ENCODE data around the gene NLK. TPM values are rescaled to one million over a fixed set of nuclear protein-coding genes. Genes with fewer than 3 reads are reported as not detected.

NLK gene
- total and polyA plus RNA-seq, 10 of the 15 experiments (the other 5 are each of a cell fraction or from before 2014, with no cell fraction given), result 5.0 to 22.9 (median 15.0) TPM

GRCh38 chr17:28004344-28004743, 38.1 kb upstream of the NLK start:
- CTCF ChIA-PET, result no interaction called here
- 3% methylated on average over 2 of the region's 2 CpGs for WGBS (ENCODE audit: insufficient coverage, insufficient replicate concordance, low lambda C conversion rate, missing lambda C conversion rate)
- no peak for DNase-seq (ENCODE audit: low read depth, low spot score)
- SMC1A ChIA-PET (ENCODE audit: uncharacterized antibody, unreplicated experiment), result no interaction called here
- RAD21 ChIA-PET (ENCODE audit: unreplicated experiment), result no interaction called here
- Histone ChIP-seq H3K79me2 (ENCODE audit: control insufficient read depth, insufficient read depth, low read length) (no peaks in the 10 kb centered on the region), H3K4me1 (ENCODE audit: control insufficient read depth, insufficient read depth, low read length) (no peaks in the 10 kb centered on the region), H3K27me3 (replicated peaks in 1 of 2; ENCODE audit: control insufficient read depth in 2 of 2, insufficient read depth in 2 of 2, low read length in 1 of 2) (peaks cover 0 to 1% of the 10 kb centered on the region in 2 experiments; a peak in 1 of 4 replicates), H3K4me2 (ENCODE audit: control insufficient read depth, insufficient read depth) (no peak overlapping the region), H3K36me3 (ENCODE audit: control insufficient read depth in 2 of 2, insufficient read depth in 2 of 2, low read length in 1 of 2) (no peaks in the 10 kb centered on the region), H3K4me3 (no peak overlapping the region), H3K27ac (ENCODE audit: control insufficient read depth, insufficient read depth) (no peak overlapping the region), H3K9me3 (replicated peaks; ENCODE audit: control insufficient read depth, insufficient read depth, low read length) (no peaks in the 10 kb centered on the region), H3K9ac (ENCODE audit: control insufficient read depth, insufficient read depth, low read length) (no peak overlapping the region), H2AFZ (ENCODE audit: control insufficient read depth, low read depth, low read length) (no peak overlapping the region), H4K20me1 (ENCODE audit: control insufficient read depth, insufficient read depth) (no peaks in the 10 kb centered on the region)
- no TSS peak for BruUV-seq (replicated peaks)
- intact Hi-C loops (cut with micrococcal nuclease; ENCODE audit: unreplicated experiment) (no loop called here), in situ Hi-C loops (cut with MboI) (no loop called here)
- POLR2A ChIA-PET, result no interaction called here
- ATAC-seq, result no peak
- FAIRE-seq, result no peak
- TF ChIP-seq MTA3 (IDR thresholded peaks at IDR 0.05; ENCODE audit: borderline replicate concordance, low read length) (no peak), NFYA (IDR thresholded peaks at IDR 0.05; ENCODE audit: borderline replicate concordance, low read depth, low read length) (no peak), SUPT20H (IDR thresholded peaks at IDR 0.05; ENCODE audit: borderline replicate concordance, control insufficient read depth, low read depth, low read length) (no peak), POLR2AphosphoS2 (IDR thresholded peaks at IDR 0.05; ENCODE audit: low read depth, low read length) (no peak), NR2C2 (IDR thresholded peaks at IDR 0.05; ENCODE audit: borderline replicate concordance, control insufficient read depth, insufficient read length, low read depth) (no peak), MAX (IDR thresholded peaks at IDR 0.05; ENCODE audit: low read depth, low read length) (no peak), HSF1 (IDR thresholded peaks at IDR 0.05; ENCODE audit: low read depth, low read length) (no peak), MEF2B (IDR thresholded peaks at IDR 0.05; ENCODE audit: partially characterized antibody, poor library complexity, severe bottlenecking) (no peak), IRF3 (IDR thresholded peaks at IDR 0.05) (no peak), SMARCA5 (IDR thresholded peaks at IDR 0.05) (no peak), REST (IDR thresholded peaks at IDR 0.05; ENCODE audit: low read depth, low read length) (no peak)
- TF ChIP-seq, protein P1, sequence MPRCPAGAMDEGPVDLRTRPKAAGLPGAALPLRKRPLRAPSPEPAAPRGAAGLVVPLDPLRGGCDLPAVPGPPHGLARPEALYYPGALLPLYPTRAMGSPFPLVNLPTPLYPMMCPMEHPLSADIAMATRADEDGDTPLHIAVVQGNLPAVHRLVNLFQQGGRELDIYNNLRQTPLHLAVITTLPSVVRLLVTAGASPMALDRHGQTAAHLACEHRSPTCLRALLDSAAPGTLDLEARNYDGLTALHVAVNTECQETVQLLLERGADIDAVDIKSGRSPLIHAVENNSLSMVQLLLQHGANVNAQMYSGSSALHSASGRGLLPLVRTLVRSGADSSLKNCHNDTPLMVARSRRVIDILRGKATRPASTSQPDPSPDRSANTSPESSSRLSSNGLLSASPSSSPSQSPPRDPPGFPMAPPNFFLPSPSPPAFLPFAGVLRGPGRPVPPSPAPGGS (IDR thresholded peaks at IDR 0.05; ENCODE audit: borderline replicate concordance, insufficient read depth, low read depth, low read length, poor library complexity, severe bottlenecking), result no peak

All from GM12878 (cell line).